ENCODE measurements around the gene CDC20B. TPM values are rescaled to one million over a fixed set of nuclear protein-coding genes. Genes with fewer than 3 reads are reported as not detected.

Gene CDC20B
- total RNA-seq, 1 donor, result not detected

DNA sequence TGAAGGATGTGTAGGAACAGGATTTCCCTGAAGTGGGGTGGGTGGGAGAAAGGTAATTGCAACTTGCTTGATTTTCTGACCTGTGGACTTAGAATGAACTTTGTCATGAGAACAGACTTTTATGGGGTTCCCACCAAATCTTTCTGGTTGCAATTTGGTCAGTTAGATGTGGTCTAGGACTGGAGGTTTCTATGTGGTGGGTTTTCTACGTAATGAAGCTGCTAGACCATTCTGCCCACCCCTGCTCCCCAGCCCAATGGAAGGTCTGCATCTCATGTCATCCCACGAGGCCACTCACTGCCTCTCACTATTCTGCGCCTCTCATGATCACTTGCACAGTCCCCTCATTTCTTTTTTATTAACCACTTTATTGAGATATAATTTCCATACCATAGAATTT lies 108.5 kb downstream of the CDC20B start:
- H3K27ac ChIP-seq (ENCODE audit: low read depth, low read length), result peak overlapping the region; percentile 83
- H3K4me3 ChIP-seq (ENCODE audit: insufficient read depth, low read length), result no peak overlapping the region
- H2AFZ ChIP-seq (ENCODE audit: low read length), result no peak overlapping the region
- H3K36me3 ChIP-seq (ENCODE audit: insufficient read depth, low read length), result no peaks in the 10 kb centered on the region
- peaks cover 19% of the 10 kb centered on the region for H3K4me1 ChIP-seq (ENCODE audit: insufficient read depth, low read length)
- no peaks in the 10 kb centered on the region for H3K27me3 ChIP-seq (ENCODE audit: insufficient read depth, low read length)
- no peaks in the 10 kb centered on the region for H3K9me3 ChIP-seq (ENCODE audit: low read depth, low read length)
- no peak for TF ChIP-seq CTCF (IDR thresholded peaks at IDR 0.05; ENCODE audit: extremely low read depth, low read depth, low read length)
- no peaks in the 10 kb centered on the region for H4K20me1 ChIP-seq (ENCODE audit: insufficient read depth, low read length)
- no peak for DNase-seq (ENCODE audit: insufficient read length, low spot score, missing footprints)
- H3K79me2 ChIP-seq (ENCODE audit: insufficient read depth, low read length), result no peaks in the 10 kb centered on the region
- no peak overlapping the region for H3K4me2 ChIP-seq (ENCODE audit: insufficient read depth, low read length)

- Histone ChIP-seq H3K27ac (ENCODE audit: low read depth, low read length) (peak overlapping the region; percentile 83), H3K4me3 (ENCODE audit: insufficient read depth, low read length) (no peak overlapping the region), H3K4me1 (ENCODE audit: insufficient read depth, low read length) (peaks cover 19% of the 10 kb centered on the region), H3K79me2 (ENCODE audit: insufficient read depth, low read length) (no peaks in the 10 kb centered on the region), H3K27me3 (ENCODE audit: insufficient read depth, low read length) (no peaks in the 10 kb centered on the region), H3K9me3 (ENCODE audit: low read depth, low read length) (no peaks in the 10 kb centered on the region), H3K4me2 (ENCODE audit: insufficient read depth, low read length) (peak overlapping the region; percentile 67), H4K20me1 (ENCODE audit: insufficient read depth, low read length) (no peaks in the 10 kb centered on the region), H2AFZ (ENCODE audit: low read length) (no peak overlapping the region), H3K36me3 (ENCODE audit: insufficient read depth, low read length) (no peaks in the 10 kb centered on the region)
- DNase-seq (ENCODE audit: insufficient read length, low spot score, missing footprints), result peak; percentile 62
- TF ChIP-seq CTCF (IDR thresholded peaks at IDR 0.05; ENCODE audit: extremely low read depth, low read depth, low read length), result no peak
Measured at GRCh38 chr5:55063899-55064298, 109.1 kb downstream of the CDC20B start.

GRCh38 chr5:55063220-55063863 lies 109.6 kb downstream of the CDC20B start:
- DNase-seq (ENCODE audit: insufficient read length, low spot score, missing footprints), result peak; percentile 75

More at GRCh38 chr5:55063220-55063863, 109.6 kb downstream of the CDC20B start:
- Histone ChIP-seq H3K27me3 (ENCODE audit: insufficient read depth, low read length) (no peaks in the 10 kb centered on the region), H3K4me2 (ENCODE audit: insufficient read depth, low read length) (peak overlapping the region; percentile 67), H2AFZ (ENCODE audit: low read length) (peak overlapping the region; percentile 56), H3K27ac (ENCODE audit: low read depth, low read length) (peak overlapping the region; percentile 83), H3K4me3 (ENCODE audit: insufficient read depth, low read length) (peak overlapping the region; percentile 11), H3K79me2 (ENCODE audit: insufficient read depth, low read length) (no peaks in the 10 kb centered on the region), H4K20me1 (ENCODE audit: insufficient read depth, low read length) (no peaks in the 10 kb centered on the region), H3K4me1 (ENCODE audit: insufficient read depth, low read length) (peaks cover 19% of the 10 kb centered on the region), H3K9me3 (ENCODE audit: low read depth, low read length) (no peaks in the 10 kb centered on the region), H3K36me3 (ENCODE audit: insufficient read depth, low read length) (no peaks in the 10 kb centered on the region)
- TF ChIP-seq CTCF (IDR thresholded peaks at IDR 0.05; ENCODE audit: extremely low read depth, low read depth, low read length), result no peak

Small RNA genes within 50 kb of the gene (small RNA-seq; reads per million reads assigned to genes)
- 2.5 reads per million, percentile 73 among the genes with 10 or more reads in this experiment for gene MIR449A
- not detected for gene MIR449B
- gene MIR449C, result 1.2 reads per million, percentile 38 among the genes with 10 or more reads in this experiment

Other genes starting within 250 kb of the CDC20B start
- 1.8 and 2.9 TPM in 2 replicates for gene ESM1, start 187.6 kb downstream of the CDC20B start, total RNA-seq
- gene GZMK, start 148.9 kb downstream of the CDC20B start, total RNA-seq, result not detected in 2 replicates
- gene GZMA, start 70.5 kb downstream of the CDC20B start, total RNA-seq, result not detected in 2 replicates
- 143 and 158 TPM in 2 replicates for gene GPX8, start 13.0 kb downstream of the CDC20B start, total RNA-seq
- under 0.01 and 0.29 TPM in 2 replicates for gene MCIDAS, start 54.1 kb upstream of the CDC20B start, total RNA-seq
- 1.4 and 2.1 TPM in 2 replicates for gene CCNO, start 60.4 kb upstream of the CDC20B start, total RNA-seq
- gene DHX29, start 134.5 kb upstream of the CDC20B start, total RNA-seq, result 36.8 and 38.4 TPM in 2 replicates
- 63.6 and 73.8 TPM in 2 replicates for gene MTREX, start 134.8 kb upstream of the CDC20B start, total RNA-seq